ENCODE data around the gene ERN2.

ERN2 gene

GRCh38 chr16:23716484-23716883 lies 3.5 kb upstream of the ERN2 start:
- DNase-seq: no peak

GRCh38 chr16:23711785-23712184 lies 1.2 kb downstream of the ERN2 start:
- DNase-seq: no peak

GRCh38 chr16:23710504-23710903 lies 2.5 kb downstream of the ERN2 start:
- DNase-seq: no peak

- DNase-seq: no peak
Observed at GRCh38 chr16:23710008-23710407, 3.0 kb downstream of the ERN2 start.

- DNase-seq: no peak
Observed at GRCh38 chr16:23709536-23709935, 3.5 kb downstream of the ERN2 start.

GRCh38 chr16:23706439-23706838 lies 6.6 kb downstream of the ERN2 start:
- DNase-seq: no peak

- DNase-seq: no peak
Observed at GRCh38 chr16:23705517-23705902, 7.5 kb downstream of the ERN2 start.

- no peak for DNase-seq
Observed at GRCh38 chr16:23704772-23705516, 8.1 kb downstream of the ERN2 start.

- DNase-seq: no peak
Observed at GRCh38 chr16:23702951-23703350, 10.1 kb downstream of the ERN2 start.

- no peak for DNase-seq
Observed at GRCh38 chr16:23701045-23701444, 12.0 kb downstream of the ERN2 start.

- DNase-seq: no peak
Observed at GRCh38 chr16:23700509-23700908, 12.5 kb downstream of the ERN2 start.

GRCh38 chr16:23700093-23700492 lies 12.9 kb downstream of the ERN2 start:
- no peak for DNase-seq

GRCh38 chr16:23699100-23699499 lies 13.9 kb downstream of the ERN2 start:
- no peak for DNase-seq

GRCh38 chr16:23695756-23696155 lies 17.3 kb downstream of the ERN2 start:
- no peak for DNase-seq

- DNase-seq: no peak
Observed at GRCh38 chr16:23694644-23695373, 18.2 kb downstream of the ERN2 start.

GRCh38 chr16:23694265-23694643 lies 18.8 kb downstream of the ERN2 start:
- DNase-seq: no peak

- DNase-seq: no peak
Observed at GRCh38 chr16:23692190-23692837, 20.7 kb downstream of the ERN2 start.

- no peak for DNase-seq
Observed at GRCh38 chr16:23691483-23692189, 21.4 kb downstream of the ERN2 start.

GRCh38 chr16:23690771-23691482 lies 22.1 kb downstream of the ERN2 start:
- no peak for DNase-seq

GRCh38 chr16:23689442-23690187 lies 23.4 kb downstream of the ERN2 start:
- no peak for DNase-seq

GRCh38 chr16:23687034-23687808 lies 25.8 kb downstream of the ERN2 start:
- DNase-seq: no peak

All from activated CD4-positive, alpha-beta T cell treated with anti-CD3 and anti-CD28 coated beads, Interleukin-2, amount 50 U/mL, for 16 hours (primary cell).